ENCODE results near the gene TMEM41A.
A peak's percentile ranks its signal among the peaks of the same experiment; 100 is the strongest.

Gene TMEM41A

DNA sequence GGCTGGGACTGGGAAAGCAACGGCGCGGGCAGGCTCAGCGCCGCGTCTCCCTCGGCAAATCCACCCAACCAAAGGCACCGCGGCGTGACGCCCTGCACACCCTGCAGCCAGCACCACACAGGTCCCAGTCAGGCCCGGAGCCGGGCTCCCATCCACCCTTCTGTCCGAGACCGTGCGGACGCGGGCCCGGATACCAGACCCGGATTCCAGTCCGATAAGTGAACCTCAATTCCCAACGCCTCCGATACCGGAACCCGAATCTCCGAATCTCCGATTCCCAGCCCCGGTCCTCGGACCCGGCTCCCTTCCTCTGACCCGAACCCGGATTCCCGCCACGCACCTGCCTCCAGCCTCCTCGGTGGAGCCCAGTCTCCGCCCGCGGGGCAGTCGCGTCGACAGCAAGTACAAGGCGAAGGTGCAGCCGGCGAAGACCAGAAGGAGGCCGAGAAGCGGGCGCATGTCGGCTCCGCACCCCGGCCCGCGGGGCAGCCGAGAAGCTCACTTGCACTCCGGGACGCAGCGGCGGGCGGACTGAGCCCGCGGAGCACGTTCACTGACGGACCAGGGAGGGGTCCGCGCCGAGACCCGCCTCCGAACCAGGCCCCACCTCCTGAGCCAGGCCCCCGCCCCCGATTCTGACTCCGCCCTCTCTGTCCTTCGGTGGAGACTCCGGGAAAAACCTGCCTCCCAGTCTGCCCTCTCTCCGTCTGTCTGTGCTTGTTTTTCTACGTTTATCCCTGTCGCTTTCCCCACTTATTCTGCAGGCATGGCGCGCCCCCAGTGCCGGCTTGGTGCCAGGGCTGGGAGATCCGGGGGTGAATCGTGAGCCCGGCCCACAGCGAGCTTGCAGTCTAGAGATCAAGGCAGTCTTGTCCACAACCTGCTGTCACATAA lies at the start of gene TMEM41A:
Gene TMEM41A, minus strand, starts transcription at position 533 of the 894 bp plus-strand sequence. Its CDS starts 74 bp downstream, at position 459.
- peak; percentile 94 to 95 for DNase-seq

DNA sequence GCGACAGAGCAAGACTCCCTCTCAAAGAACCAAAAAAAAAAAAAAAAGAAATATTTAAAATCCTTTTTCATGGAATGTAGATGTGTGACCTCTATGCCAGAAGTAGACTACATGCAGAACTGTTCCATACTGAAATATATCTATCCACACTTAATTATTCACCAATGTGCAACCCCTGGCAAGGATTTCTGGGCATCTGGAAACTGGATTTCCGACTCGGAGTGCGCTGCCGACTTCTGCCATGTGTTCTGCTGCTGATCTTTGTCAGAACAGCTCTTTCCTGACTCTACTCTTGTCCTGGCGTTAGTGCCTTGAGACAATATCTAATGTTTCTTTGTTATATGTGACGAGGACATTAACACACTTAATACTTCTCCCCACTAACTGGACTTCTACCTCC lies 41.9 kb upstream of the TMEM41A start:
- no peak for DNase-seq

DNA sequence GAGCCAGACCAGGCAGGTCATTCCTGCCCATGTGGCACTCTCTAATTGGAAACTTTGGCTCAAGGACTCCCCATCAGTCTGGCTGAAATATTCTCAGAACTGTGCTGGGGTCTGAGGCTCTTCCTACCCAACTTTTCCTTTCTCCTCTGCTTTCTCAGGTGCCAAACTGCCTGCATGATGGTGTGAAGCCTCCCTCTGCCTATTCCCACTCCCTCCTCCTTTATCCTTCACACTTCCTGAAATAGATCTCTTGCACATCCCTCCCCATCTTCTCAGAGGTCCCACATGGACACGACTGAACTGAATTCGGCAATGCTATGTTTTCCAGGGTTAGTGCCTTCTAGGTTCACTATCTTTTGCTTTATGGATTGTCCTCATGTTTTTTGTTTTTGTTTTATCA lies 41.1 kb upstream of the TMEM41A start:
- no peak for DNase-seq

DNA sequence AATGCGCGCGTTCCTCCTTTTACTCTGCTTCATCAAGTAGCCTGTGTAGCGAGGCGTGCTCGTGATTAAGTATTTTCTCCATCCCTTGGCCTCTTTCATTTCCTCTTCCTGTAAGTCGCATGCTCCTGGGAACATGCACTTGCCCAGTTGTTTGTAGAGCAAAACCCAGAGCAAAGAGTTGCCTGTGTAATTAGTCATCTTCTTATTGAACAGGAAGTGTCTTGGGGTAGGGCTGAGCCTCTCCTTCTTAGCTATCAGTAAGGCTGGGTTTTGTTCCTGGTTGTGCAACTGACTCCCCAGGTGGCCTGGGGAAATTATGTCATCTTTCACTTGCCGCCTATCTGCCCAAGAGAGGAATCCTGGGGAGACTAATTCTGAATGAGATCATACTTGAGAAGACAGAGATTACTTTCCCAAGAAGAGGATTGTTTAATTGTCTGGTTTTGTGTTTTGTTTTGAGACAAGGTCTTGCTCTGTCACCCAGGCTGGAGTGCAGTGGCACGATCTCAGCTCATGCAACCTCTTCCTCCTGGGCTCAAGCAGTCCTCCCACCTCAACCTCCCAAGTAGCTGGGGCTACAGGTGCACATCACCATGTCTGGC lies 38.6 kb upstream of the TMEM41A start:
- DNase-seq: peak; percentile 50 to 58

DNA sequence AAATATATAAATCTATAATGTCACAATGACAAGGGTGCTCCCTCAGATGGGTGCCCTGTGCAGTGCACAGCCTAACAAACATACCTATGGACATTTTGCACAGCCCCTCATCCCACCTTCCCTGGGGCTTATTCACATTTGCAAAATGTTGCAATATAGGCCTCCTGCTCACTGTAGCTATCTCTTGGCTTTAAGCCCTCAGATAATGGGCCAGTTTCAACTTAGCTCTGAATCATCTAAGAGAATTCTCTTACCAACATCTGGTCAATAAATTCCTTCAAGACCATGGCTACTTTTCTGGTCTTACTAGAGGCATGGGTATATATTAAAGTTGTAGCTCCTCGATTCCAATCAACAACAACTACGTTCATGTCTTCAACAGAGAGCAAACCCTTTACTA lies 35.7 kb upstream of the TMEM41A start:
- DNase-seq: no peak

DNA sequence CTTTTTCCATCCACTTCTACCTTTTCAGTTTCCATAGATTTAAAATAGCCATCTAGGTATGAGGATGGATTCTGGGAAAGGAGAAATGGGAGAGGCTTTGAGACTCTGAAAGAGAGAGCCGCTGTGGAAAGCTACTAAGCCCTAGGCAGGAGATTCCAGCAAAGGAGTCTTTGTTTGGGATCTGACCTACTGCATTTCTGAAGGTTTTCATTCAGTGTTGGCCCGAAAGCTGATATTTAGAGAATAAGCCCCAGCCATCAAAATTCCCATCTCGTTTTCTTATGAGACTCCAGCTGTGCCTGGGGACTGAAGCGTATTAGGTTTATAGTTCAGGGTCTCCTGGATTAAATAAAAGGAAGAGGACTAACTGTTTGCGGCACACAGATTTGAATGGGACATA lies 34.1 kb upstream of the TMEM41A start:
- DNase-seq: no peak

DNA sequence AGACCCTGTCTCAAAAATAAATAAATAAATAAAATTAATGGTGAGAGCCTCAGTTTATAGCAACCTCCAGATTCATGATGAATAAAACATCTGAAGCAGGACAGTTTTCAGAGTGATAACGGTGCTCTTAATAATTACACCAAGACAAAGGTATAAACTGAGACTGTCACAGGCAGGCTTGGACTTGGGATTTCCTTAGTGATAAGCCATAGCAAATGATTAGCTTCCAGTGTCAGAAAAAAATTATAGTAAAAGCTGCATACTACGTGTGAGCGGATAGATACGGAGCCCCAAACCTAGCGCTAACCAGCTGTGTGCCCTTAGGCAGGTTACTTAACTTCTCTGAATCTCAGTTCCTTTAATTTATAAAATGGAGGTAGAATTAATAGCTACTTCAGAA lies 32.0 kb upstream of the TMEM41A start:
- DNase-seq: no peak

DNA sequence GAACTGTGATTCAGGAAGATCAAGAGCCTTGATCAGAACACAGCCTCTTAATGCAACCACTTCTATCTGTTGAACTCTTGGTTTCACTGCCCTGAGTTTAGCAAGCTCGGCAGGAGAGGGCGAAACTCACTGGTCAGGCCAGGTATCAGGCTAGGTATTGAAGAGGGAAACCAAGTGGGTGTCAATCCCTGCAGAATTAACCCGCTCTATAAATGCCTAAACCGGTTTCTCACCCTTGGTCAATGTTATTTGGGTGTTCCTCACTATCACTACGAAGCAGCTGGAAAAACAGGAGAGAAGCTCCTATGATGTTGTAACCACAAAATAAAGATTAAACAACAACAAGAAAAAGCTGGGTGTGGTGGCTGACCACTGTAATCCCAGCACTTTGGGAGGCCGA lies 29.7 kb upstream of the TMEM41A start:
- DNase-seq: no peak

DNA sequence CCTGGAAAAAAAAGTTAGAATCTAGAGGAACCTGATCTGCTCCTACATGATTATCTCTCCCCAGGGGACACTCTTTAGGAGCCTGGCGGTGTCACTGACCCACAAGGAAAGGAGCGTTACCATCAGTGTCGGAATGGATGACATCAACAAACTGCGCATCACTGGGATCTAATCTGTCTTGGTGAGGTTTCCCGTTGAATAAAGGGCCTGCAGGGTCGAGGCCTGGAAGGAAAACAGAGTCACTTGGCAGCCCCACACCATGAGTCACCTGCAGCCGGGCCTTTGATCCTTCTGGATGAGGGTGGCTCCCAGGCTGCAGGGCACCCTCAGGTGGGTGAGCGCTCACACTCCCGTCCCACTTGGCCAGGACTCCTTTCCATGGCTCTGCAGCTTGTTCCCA lies 28.5 kb upstream of the TMEM41A start:
- no peak for DNase-seq

DNA sequence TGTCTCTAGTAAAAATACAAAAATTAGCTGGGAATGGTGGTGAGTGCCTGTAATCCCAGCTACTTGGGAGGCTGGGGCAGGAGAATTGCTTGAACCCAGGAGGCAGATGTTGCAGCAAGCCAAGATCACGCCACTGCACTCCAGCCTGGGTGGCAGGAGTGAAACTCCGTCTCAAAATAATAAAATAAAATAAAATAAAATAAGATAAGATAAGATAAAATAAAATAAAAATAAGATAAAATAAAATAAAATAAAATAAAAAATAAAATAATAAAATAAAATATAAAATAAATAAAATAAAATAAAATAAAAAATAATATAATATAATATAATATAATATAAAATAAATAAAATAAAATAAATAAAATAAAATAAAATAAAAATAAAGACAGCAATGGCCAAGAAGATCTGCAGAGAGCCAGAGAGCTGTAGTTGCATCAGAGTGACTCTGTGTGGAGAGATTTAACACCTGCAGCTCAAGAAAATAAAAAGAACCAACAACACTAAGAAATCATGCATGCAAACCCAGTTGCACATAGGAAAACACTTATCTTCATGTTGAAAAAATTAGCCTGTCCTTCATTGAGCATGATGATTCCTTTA lies 27.6 kb upstream of the TMEM41A start:
- no peak for DNase-seq

DNA sequence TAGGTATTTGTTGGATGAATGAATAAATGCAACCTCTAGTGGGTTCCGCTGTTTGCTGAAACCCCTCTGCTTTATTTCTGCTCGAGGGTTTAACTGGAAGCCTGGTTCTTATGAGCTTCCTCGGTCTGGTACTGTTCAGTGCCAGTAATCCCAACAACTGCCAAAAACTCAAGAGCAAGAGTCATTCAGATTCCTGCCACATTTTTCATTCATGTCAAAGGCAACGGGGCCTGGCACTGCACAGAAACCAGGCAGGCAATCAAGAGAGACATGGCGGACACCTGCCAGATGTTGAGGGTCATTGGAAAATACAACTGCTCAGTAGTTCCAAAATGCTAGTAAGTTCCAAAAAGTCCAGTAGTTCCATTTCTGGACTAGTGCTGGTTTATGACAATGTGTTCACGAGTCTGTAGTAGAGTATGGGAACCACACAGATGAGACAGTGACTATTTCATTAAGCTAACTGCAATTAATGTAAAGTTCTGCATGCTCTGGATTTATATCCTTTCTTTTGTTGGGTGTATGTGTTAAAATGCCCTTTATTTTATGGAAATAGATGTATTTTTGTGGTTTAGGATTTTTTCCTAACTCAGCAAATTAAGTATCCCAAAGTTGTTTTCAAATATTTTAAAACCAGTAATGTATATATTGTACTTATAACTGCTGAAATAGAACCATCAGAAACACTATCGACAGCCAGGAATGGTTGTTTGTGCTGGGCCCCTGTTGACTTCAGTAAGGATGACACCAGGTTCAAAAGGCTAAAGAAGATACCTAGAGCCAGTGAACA lies 22.7 kb upstream of the TMEM41A start:
- DNase-seq: no peak

DNA sequence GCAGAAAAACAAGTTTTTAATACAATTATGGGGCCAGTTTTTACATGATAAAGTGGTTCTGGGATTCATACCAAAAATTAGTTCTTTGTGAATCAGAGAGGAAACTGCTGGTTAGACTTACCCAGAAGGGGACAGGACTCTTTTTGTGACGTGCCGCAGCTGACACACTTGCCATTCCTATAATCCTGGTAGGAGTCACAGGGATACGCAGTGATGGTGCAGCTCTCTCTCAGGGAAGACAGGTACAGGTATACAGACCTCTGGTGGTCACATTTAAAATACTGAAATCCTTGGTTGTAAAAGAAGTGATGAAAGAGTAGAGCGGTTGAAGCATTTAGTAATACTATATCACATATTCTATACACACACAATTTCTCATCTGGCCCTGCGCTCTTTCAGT lies 20.2 kb upstream of the TMEM41A start:
- DNase-seq: no peak

DNA sequence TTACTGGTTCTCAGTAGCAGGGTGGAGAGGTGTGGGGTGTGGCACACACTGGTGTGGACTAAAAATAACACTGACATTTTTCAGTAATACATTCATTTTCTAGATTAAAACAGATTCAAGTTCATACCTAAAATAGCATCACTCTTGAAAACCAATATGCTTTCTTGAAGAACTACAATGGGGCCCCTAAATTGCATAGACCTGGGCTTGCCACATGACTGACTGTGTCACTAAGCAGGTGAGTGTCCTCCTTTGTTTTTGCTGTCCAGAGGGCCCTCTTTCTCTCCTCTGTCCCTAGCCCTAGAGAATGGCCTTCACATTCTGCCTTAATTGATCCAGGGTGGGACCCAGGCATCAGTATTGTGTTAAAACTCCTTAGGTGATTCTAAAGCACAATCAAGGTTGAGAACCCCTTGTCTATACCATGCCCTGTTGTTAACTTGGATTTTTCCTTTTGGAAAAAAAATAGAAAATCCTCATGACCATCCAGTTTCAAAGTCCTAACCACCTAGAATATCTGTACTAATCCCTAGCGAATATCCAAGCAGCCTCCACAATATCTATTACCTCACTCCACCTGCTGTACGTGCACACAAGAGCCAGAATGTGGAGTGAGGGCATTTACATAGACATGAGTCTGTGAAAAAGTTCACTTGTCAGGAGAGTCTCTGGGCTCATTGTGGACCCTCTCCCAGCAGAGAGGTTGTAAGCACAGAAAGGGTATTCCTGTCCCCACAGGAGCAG lies 18.7 kb upstream of the TMEM41A start:
- DNase-seq: no peak

DNA sequence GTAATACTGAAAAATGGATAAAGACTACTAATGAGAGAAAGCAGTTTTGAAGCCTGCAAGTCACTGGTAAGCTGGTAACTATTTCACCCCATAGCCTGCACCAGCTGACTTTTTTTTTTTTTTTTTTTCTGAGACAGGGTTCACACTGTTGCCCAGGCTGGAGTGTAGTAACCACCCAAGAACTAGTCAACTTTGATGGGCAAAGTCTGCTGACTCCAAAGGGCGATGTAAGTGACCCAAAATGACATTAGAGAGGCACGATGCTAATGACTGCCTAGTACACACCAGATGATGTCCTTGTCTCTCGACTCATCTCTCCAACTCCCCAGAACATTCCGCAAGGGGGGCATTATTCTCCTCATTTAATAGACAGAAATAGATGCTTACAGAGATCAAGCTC lies 12.9 kb upstream of the TMEM41A start:
- no peak for DNase-seq

DNA sequence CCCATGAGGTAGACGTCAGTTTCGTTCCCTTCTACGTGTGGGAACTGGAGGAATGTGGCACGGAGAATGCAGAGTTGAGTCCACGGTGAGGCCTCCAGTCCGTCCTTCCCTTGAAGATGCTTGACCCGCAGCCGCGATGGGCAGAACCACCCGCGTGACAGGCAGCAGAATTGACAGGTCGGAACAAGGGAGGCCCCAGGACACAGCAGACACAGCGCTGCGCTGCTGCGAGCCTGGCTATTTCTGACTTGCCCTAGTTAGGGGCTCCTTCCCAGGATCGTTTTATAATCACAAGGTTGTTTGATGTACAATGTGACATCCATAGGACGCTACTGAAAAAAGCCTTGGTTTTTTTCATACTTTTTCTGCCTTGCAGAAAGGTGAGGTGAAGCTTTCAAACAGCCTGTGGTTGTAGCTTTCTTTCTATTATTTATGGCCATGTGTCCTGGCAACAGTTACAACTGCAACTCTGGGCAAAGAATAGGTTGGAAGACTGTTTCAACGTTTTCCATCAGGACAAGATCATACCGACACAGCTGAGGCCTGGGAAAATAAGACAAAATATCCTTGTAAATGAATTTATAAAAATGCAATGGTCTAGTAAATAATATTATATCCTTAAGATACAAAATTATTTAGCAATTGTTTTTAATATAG lies 9.6 kb upstream of the TMEM41A start:
- no peak for DNase-seq

DNA sequence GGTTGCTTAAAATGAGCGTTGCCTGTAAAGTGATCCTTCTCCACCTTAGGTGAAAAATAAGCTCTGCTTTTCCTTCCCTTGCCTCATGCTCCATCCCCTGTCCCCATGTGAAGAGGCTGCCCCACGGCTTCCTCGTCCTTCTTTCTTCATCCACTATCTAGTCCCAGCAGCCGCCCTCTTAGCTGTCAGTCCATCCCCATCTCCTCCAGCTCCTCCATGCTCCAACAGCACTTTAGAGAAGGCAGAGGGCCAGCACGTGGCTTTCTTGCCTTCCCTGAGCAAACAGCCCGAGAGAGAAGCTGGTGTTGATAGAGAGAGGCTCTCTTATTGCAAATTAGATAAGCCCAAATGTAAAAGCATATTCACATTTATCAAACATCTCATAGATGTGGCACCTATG lies 9.0 kb upstream of the TMEM41A start:
- no peak for DNase-seq

DNA sequence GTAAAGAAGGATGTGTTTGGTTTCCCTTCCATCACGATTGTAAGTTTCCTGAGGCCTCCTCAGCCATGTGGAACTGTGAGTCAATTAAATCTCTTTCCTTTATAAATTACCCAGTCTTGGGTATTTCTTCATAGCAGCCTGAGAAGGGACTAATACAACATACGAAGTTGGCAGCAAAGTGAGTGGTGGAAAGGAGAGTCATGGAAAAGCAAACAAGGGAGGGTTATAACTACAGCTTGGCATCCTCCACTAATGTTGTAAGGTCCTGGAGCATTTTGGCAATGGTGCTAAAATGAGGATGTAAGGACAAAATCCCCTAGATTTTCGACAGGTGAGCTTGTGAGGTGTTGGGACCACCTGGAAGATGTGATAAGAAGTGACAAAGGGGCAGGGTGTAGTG lies 5.8 kb upstream of the TMEM41A start:
- DNase-seq: no peak

DNA sequence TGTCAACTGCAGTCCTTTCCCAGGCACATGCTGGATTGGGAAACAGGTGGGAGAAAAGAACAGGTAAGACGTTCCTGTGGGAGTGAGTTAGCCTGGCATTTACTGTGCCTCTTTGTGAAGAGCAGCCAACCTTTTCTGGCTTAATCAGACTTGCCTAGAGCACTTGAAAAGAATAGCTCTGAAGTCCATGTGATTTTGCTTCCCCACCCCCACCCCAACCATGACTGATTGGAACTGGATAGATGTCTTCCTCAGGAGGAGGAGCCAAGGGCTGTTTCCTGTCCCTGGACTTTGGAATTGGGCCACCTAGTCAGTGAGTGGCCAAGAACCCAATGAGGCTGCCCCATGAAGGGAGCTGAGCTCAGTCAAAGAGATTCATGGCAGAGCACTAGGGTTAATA lies 4.7 kb upstream of the TMEM41A start:
- DNase-seq: no peak

DNA sequence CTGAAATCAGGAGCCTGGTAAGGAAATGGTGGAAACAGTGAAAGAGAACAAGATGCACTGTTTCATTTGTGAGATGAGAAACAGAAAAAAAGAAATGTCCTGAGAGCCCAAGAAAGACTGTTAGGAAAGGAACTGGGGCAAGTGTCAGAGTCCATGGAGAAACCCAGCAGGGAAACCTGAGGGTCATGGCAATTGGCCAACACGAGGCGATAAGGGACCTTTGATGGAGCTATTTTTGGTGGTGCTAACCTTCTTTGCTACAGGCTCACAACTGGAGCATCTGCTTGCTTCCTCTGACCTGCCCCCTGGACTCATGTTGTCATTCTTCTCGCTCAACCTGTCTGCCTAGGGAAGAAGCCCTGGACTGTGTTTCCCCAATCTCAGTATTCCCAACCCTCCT lies 4.2 kb upstream of the TMEM41A start:
- no peak for DNase-seq

DNA sequence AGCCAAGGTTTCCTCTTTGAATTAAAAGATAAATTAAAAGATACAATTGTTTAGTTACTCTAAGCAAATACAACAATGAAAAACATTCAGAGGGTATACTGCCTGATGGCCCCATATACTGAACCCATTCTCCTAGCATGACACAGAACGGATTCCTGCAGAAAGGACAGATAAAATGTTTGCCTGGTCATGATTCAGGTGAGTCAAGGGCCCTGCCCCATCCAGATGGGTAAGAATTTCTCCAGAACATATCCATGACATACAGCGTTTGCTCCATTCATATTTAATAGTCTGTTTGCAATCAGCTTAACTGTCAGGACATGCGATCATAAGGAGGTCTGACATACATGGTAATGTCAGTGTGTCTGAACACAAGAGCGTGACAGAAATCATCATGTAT lies 8.6 kb downstream of the TMEM41A start:
- DNase-seq: no peak

DNA sequence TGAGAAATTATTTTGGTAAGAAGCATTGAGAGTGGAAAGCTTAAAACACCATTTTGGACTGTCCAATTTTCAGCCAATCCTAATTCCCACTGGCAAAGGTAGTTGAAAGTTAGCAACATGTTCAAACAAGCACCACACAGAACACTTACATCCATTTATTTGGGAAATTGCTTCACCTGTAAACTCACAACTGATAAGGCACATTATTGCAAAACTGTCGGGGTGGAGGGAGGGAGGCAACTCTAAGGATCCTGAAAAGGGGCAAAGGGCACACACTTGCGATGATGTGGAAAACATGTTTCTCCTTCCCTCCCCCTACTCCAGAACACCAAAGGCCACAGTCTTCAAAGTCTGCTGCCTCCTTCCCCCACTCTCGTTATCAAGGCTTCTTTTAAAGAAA lies 9.4 kb downstream of the TMEM41A start:
- DNase-seq: no peak

DNA sequence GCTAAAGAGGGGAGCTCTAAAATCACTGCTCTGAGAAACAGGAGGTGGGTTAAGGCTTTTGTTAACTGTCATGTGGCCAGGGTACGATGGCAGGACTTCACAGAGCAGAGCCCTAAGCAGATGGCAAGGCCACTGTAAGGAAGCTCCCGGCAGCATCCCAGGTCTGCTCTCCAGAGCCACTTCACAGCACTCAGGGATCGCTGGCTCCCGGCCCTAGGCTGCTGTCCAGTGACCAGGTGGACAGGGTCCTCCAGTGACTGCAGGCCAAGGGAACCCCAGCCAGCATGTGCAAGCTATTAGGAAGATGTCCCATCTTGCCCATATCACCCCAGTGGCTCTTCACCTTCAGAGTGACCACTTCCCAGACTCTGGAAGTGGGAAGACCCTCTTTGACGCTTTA lies 10.4 kb downstream of the TMEM41A start:
- no peak for DNase-seq
